HK-2 (cell line): ENCODE data around the gene NR2C1.
"Not testable (repeated sequence)": the region's sequence is repeated elsewhere in the genome, so short reads cannot be mapped to it uniquely, and the experiment has no call there.

Experiments
- DNase-seq: peaks from one replicate; pipeline ENCODE4 v3.0.0-alpha.2; 2018; ENCODE audit not compliant: unreplicated experiment

The NR2C1 gene

DNA sequence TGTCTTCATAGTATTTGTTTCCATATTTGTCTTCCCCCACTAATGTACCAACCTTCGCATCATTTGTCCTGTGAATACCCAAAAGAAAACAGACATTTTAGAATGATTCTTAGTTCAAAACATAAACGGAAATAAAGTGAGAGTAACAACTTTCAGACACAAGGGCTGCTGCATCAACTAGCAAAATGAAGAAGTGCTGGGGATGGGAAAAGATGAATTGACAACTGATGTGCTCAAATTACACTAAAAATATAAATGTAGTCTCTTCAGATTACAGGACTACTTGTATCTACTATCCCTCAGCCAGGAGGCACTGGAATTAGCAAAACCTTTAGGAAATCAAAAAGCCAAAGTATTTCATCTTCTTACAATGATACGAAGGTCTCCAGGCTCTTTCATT lies 70.7 kb downstream of the NR2C1 start:
- DNase-seq, result no peak

DNA sequence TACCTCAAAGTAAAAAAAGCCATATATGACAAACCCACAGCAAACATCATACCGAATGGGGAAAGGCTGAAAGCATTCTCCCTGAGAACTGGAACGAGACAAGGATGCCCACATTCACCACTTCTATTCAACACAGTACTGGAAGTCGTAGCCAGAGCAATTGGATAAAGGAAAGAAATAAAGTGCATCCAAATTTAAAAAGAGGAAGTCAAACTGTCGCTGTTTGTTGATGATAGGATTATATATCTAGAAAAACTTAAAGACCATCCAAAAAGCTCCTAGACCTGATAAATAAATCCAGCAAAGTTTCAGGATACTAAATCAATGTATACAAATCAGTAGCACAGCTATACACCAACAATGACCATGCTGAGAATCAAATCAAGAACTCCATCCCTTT lies 75.1 kb downstream of the NR2C1 start:
- DNase-seq, result no peak

DNA sequence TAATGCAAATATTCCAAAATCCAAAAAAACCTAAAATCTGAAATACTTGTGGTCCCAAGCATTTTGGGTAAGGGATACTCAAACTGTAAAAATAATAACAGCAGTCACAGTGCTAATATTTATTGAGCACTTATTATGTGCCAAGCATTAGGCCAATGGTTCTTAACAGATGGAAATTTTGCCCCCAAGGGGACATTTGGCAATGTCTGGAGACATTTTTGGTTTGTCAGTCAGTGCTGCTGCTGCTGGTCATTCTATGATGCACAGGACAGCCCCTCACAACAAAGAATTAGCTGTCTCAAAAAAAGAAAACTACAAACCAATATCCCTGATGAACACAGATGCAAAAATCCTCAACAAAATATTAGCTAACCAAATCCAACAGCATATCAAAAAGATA lies 75.7 kb downstream of the NR2C1 start:
- no peak for DNase-seq

DNA sequence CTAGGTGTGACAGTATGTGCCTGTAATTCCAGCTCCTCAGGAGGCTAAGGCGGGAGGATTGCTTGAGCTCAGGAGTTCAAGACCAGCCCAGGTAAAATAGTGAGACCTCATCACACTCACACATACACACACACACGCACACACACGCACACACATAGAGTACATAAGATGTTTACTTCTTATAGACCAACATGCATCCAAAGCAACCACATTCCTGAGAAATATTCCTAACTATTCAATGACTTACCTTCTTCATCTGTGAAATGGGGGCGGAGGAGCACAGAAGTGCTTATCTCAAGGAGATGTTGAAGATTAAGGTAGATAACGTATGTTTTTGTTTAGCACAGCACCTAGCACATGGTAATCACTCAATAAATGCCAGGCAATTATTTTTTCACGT lies 76.4 kb downstream of the NR2C1 start:
- no peak for DNase-seq

DNA sequence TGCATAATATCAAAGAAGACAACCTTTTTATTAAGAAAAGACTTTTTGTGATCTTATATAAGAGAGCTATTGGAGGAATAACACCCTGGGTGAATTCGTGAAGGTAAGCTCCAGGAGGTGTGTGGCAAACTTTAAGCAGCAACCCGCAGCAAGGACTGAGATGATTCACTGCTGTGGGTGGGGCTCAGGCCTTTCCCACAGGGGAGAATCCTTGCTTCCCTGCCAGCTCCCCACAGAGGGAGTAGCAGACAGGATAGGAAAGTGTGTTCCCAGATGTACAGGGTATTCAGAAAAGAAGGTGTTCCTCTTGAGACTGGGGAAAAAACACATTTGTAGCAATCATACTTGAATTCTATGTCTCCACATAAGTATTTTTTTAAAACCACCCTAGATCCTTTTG lies 79.1 kb downstream of the NR2C1 start:
- DNase-seq, result peak; percentile 66

DNA sequence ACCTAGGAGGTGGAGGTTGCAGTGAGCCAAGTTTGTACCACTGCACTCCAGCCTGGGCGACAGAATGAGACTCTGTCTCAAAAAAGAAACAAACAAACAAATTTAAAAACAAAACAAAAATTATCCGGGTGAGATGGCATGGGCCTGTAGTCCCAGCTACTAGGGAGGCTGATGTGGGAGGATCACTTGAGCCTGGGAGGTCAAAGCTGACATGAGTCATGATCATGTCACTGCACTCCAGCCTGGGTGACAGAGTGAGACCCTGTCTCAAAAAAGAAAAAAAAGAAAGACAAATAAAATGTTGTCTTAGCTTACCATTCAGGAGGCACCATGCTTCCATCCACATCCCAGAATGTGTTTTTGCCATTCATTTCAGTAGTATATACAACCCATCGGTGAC lies 79.6 kb downstream of the NR2C1 start:
- DNase-seq, result not testable (repeated sequence)

DNA sequence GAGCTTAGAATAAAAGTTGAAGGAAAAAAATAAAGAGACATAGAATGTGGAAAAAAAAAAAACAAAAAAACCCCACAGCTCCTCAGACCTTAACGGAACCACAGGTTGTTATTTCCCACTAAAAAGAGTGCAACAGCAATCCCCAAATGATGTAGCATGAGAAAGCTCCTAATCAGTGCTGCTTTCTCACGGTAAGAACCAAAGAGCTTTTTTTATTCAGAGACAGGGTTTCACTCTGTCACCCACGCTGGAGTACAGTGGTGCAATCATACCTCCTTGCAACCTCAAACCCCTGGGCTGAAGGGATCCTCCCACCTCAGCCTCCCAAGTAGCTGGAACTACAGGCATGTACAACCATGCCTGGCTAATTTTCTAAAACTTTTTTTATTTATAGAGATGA lies 83.2 kb downstream of the NR2C1 start:
- no peak for DNase-seq

DNA sequence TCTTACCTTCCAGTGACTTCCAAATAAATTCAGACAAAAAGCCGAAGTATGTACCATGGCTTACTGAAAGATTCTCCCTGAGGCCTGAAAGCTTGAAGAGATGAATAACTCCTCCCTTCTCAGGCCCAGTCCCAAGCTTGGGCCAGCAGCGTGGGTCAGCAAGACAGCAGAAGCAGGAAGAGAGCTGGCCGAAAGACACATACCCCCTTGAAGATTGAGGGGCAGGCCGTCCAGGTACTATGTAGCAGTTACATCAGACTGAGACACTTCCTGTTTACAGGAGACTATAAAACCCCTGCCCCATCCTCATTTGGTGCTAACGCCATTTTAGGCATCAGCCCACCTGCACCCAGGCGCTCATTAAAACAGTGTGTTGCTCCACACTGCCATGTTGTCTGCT lies 84.9 kb downstream of the NR2C1 start:
- DNase-seq, result no peak

DNA sequence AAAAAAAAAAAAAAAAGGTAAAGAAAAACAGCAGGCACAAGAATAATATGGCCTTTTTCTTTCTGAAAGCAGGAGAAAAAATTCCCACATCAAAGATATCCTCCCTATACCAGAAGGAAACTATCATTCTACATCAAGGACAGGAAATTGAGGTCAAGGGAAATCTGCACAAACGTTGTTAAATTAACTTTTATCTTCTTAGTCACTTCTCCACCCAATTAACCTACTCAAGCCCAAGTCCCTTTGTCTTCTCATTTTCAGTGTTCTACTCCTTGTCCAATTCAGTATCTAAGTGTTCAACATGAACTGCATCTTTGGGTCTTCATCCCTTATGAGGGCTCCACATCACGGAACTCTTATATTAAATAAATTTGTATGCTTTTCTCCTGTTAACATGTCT lies 85.6 kb downstream of the NR2C1 start:
- DNase-seq, result no peak

DNA sequence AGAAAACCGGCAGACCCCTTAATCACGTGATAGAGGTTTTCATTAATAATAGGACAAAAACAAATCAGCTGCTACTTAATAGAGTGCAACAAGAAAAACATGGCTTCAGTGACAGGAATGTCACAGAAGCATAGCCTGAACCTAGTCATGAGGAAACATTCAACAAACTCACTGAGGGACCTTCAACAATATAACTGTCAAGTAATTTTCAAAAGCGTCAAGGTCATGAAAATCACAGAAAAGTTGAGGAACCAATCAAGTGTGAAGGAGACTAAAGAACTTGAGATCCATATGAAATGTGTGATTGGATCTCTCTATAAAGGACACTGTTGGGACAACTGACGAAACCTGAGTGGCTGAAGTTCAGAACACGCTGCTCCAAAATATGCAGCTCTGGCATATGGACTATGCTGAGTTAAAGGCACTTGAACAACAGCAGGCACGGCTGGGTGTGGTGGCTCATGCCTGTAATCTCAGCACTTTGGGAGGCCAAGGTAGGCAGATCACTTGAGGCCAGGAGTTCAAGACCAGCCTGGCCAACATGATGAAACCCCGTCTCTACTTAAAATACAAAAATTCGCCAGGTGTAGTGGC lies 86.2 kb downstream of the NR2C1 start:
- DNase-seq, result no peak

DNA sequence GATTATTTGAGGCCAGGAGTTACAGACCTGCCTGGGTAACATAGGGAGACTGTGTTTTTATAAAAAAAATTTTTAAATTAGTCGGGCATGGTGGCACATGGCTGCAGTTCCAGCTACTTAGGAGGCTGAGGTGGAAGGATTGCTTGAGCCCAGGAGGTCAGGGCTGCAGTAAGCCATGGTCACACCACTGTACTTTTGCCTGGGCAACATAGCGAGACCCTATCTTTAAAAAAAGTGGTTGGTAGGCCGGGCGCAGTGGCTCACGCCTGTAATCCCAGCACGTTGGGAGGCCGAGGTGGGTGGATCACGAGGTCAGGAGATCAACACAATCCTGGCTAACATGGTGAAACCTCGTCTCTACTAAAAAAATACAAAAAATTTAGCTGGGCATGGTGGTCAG lies 88.3 kb downstream of the NR2C1 start:
- DNase-seq, result not testable (repeated sequence)

DNA sequence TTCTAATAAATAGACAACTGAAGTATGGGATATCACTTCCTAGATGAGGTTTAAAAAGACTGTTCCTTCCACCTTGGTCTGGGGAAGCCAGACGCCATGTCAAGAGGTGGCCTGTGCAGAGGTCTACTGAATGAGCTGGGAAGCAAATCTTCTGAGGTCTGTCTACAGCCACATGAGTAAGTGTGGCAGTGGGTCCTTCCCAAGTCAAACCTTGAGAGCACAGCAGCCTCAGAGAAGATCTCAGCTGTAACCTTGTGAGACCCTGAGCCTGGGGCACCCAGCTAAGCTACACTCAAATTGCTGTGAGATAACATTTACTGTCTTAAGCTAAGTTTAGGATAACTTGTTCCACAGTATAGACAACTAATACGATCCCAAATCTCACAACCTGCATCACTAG lies 90.1 kb downstream of the NR2C1 start:
- no peak for DNase-seq

DNA sequence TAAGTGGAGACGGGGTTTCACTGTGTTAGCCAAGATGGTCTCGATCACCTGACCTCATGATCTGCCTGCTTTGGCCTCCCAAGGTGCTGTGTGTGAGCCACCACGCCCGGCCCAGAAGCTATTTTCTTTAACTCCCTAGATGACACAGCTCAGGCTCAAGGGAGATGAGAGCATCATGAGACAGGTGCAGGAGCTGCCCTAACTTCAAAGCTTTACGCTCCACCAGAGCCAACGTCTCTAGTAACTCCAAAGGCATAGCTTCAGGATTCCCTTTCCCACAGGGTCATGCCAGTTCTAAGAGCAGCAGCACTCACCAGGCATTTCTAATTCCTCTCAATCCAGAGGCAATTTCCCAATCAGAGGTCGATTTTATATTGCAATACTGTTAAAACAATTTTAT lies 91.0 kb downstream of the NR2C1 start:
- no peak for DNase-seq

DNA sequence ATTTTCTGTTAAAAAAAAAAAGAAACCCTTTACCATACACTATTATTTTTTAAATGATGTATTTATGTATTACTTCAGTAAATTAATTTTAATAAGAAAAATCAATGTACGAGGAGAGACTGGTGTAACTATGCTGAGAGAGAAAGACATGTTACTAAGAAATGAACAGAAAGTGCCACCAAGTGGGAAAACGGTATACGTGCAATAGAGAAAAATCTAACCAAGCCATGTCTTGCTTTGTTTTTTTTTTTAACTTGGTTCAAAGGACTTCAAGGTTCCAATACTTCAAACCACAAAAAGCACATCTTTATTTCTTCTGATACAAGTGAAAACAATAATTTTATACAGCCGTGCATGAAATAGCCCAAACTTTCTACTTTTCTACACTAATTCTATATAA lies 92.8 kb downstream of the NR2C1 start:
- no peak for DNase-seq

DNA sequence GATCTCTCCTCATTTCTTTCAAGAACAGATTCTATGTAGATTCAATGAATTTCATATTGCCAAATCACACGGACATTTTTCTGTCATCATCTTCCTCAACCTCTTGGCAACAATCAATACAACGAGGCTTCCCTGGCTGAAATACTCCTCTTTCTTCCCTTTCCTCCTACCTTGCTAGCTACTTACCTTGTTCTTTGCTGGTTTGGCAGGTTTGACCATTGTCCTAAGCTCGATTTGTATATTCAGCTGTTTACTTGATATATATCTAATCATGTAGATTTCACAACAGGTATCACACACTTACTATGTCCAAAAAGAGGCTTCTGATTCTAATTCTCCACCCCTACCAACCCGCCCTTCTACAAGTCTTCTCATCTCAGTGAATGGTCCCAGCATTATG lies 93.5 kb downstream of the NR2C1 start:
- DNase-seq, result no peak

DNA sequence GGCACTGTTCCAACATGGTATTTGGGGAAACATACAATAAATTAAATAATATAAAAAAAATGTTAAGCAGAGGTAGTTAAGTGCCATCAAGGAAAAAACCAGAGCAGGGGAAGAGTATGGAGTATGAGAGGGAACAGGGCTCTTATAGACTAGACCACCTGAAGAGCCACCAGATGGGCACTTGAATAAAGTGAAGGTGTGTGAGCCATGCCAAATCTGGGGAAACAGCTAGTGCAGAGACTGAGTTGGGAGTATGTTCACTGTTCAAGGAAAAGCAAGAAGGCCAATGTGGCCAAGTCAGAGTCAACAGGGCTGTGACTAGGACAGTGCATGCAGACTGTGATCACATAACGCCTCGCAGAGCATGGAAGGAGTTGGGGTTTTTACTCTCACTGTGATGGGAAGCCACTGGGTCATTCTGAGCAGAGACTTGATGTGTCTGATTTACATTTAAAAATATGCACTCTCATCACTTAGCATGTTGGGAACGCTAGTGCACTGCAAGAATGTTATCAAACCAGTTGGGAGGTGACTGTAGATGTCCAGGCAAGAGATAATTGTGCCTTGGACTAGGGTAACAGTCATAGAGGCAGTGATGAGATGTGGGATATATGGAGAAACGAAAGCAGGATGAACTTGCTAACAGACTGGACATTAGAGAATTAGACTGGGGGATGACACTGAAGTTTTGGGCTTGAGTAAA lies 95.5 kb downstream of the NR2C1 start:
- no peak for DNase-seq

DNA sequence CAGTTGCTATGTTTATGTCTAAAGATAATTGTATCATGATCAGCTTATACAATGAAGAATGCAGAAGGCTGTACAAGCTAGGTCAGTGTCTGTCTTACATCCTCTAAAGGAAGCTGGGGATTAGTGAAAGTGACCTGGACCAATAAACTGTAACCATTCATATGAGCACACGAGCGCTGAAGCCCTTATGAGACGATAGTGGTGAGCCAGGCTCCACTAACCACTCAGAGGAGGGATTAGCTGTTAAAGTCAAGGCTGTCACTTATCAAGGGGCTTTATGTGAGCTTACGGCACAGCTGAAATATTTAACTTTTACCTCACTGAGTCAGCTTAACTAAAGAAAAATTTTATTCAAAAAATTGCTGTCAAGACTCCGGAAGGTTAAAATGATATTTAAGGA lies 100.2 kb downstream of the NR2C1 start:
- peak; percentile 35 for DNase-seq

DNA sequence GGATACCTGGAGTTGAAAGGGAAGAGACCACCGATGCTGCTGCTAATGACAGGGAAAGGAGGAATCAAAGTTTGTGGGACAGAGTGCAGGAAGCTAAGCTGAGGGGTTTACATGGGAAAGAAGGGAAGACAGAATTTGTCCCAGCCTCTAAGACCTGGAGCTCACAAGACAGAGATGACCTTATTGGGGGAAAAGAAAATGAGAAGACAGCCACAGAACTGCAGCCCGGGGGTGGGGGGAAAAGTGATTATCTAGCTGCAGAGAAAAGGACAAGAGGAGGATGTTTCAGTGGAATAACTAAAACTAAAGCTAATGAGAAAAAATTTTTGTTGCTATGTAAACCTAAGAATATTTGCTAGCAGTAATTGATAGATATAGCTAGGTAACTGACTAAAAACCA lies 100.6 kb downstream of the NR2C1 start:
- DNase-seq, result no peak

DNA sequence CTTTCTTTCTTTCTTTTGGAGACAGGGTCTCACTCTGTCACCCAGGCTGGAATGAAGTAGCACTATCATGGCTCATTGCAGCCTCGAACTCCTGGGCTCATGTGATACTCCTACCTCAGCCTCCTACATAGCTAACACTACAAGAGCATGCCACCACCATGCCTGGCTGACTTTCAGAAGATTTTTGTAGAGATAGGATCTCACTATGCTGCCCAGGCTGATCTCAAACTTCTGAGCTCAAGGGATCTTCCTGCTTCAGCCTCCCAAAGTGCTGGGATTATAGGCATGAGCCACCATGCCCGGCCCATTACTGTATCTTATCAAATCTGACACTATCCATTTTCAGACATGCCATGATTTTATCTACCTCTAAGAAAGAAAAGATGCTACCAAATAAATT lies 101.5 kb downstream of the NR2C1 start:
- DNase-seq, result no peak

DNA sequence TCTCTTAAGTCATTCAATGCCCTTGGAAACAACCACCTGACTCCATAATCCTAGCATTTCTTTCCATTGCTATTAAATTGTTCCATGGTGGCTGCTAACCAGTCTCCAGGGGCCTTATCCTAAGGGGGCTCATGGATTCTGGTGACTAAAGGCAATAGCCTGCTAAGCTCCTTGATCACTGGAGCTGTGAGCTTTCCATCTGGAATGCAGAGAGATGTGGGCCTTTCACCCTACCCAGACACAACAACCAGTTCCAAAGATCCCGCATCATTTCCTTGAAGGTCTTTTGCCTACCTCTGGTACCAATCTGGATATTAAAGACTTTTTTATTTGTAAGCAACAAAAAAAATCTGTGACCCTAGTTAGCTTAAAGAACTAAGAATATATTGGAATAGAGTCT lies 102.9 kb downstream of the NR2C1 start:
- no peak for DNase-seq
